Gastroesophageal sphincter (tissue), 3 donors: ENCODE data around the gene TRRAP.

ENCODE experiments used
- EP300 ChIP-seq: sonication (generic); formaldehyde crosslinking; IDR thresholded peaks from one replicate; pipeline ENCODE4 v1.6.1; 2017; ENCODE audit warnings: antibody characterized with exemption, mild to moderate bottlenecking
- POLR2A ChIP-seq, 2 donors: fragments of 450-650 bp; IDR thresholded peaks; one replicate each; pipeline ENCODE4 v1.6.1; 2017; ENCODE audit warnings: antibody characterized with exemption in 2 of 2, mild to moderate bottlenecking in 2 of 2, moderate library complexity in 1 of 2
- POLR2AphosphoS5 ChIP-seq: sonication (generic); formaldehyde crosslinking; IDR thresholded peaks from one replicate; pipeline ENCODE4 v1.6.1; 2017; ENCODE audit warnings: antibody characterized with exemption
- TF ChIP-seq, protein P1 (sequence below), 4 experiments: fragments of 200-600 bp in 2 of 4; fragments of 450-650 bp in 2 of 4; sonication (generic) in 1 of 4; IDR thresholded peaks; one replicate each; pipeline ENCODE4 v1.5.1; 2017 to 2019; ENCODE audit warnings: antibody characterized with exemption in 4 of 4, mild to moderate bottlenecking in 2 of 4, moderate library complexity in 2 of 4

DNA sequence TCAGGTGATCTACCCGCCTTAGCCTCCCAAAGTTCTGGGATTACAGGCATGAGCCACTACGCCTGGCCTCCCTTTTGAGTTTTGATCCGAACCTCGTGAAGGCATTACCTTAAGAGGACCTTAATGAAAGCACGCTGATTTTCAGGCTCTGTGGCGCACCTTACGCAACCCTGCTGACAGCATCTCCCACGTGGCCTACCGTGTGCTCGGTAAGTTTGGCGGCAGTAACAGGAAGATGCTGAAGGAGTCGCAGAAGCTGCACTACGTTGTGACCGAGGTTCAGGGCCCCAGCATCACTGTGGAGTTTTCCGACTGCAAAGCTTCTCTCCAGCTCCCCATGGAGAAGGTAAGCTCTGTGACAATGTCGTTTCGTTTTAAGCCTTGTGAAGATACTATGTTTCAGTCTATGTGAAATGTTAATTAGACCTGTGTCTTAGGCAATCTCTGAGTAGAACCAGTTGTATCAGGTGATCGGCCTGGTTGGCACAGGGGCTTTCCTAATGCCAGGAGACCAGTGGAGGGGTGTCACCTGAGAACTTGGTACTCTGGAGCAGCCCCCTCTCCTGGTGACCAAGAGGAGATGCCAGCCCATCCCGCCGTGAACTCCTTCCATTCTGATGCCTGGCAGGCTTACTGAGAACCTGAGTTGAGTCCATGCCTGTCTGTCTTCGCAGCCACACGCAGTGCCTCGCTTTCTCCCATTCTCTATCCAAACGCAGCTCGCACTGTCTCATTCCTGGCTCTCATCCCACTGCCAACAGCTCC, 43.5 kb downstream of the TRRAP start:
- TF ChIP-seq, protein P1, sequence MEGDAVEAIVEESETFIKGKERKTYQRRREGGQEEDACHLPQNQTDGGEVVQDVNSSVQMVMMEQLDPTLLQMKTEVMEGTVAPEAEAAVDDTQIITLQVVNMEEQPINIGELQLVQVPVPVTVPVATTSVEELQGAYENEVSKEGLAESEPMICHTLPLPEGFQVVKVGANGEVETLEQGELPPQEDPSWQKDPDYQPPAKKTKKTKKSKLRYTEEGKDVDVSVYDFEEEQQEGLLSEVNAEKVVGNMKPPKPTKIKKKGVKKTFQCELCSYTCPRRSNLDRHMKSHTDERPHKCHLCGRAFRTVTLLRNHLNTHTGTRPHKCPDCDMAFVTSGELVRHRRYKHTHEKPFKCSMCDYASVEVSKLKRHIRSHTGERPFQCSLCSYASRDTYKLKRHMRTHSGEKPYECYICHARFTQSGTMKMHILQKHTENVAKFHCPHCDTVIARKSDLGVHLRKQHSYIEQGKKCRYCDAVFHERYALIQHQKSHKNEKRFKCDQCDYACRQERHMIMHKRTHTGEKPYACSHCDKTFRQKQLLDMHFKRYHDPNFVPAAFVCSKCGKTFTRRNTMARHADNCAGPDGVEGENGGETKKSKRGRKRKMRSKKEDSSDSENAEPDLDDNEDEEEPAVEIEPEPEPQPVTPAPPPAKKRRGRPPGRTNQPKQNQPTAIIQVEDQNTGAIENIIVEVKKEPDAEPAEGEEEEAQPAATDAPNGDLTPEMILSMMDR (IDR thresholded peaks at IDR 0.05) = no peak
- no peak for TF ChIP-seq EP300
- TF ChIP-seq POLR2A (IDR thresholded peaks at IDR 0.05) = no peak
- no peak for TF ChIP-seq POLR2AphosphoS5
